ENCODE results near the gene OR1J2.

OR1J2 gene

DNA sequence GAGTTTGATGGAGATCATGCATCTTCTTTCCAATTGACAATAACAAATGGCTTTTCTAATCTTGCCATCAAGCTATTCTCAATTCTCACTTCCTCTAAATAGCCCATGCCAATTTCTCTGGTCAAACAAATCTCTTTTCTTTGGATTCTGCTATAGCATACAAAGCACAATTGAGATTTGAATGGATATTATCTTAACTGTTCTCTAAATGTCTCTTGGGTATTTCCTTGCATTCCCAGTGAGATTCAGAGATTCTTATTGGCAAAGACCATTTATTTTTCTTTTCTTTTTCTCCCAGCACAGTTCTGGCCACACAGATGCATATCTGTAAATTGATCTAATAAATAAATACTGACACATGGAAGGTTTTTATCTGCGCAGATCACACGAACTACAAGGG, 42.2 kb downstream of the OR1J2 start, which contains the start of gene OR1N2:
OR1N2 (plus strand) TSS at position 301 of the 400 bp plus-strand sequence. CDS start 100 bp downstream, outside the sequence.
- H3K79me2 ChIP-seq (ENCODE audit: insufficient read depth, low read length) = no peaks in the 10 kb centered on the region
- H3K9me2 ChIP-seq (ENCODE audit: low read depth, low read length) = no peaks in the 10 kb centered on the region
- no peak within 1 kb of the TSS for H2AFZ ChIP-seq (ENCODE audit: low read length)
- H3K27me3 ChIP-seq (ENCODE audit: insufficient read depth, low read length) = no peaks in the 10 kb centered on the region
- H3F3A ChIP-seq (ENCODE audit: insufficient read depth, low read length) = no peaks in the 10 kb centered on the region
- H4K20me1 ChIP-seq (ENCODE audit: insufficient read depth, low read length) = no peaks in the 10 kb centered on the region
- H3K9ac ChIP-seq (ENCODE audit: low read length) = no peak within 1 kb of the TSS
- H3K4me3 ChIP-seq (ENCODE audit: low read depth, low read length, poor library complexity, severe bottlenecking) = no peak within 1 kb of the TSS
- no peak within 1 kb of the TSS for H3K4me2 ChIP-seq (ENCODE audit: low read length)
- H3K9me3 ChIP-seq (ENCODE audit: low read length) = no peaks in the 10 kb centered on the region
- no peaks in the 10 kb centered on the region for H3K36me3 ChIP-seq (ENCODE audit: insufficient read depth, low read length)
- no peak for TF ChIP-seq EZH2 (IDR thresholded peaks at IDR 0.05; ENCODE audit: borderline replicate concordance, low read length)
- TF ChIP-seq CTCF (IDR thresholded peaks at IDR 0.05; ENCODE audit: low read length) = no peak
- H3K27ac ChIP-seq (ENCODE audit: low read depth, low read length, poor library complexity, severe bottlenecking) = no peak within 1 kb of the TSS
- no peaks in the 10 kb centered on the region for H3K4me1 ChIP-seq (ENCODE audit: insufficient read depth, low read length, severe bottlenecking)

Data from OCI-LY1 (cell line).